WI38 (cell line): ENCODE results near the gene DNAH14.

ENCODE experiments used
- H3K4me3 ChIP-seq: 2 replicates; pipeline ENCODE4 v1.5.1; 2011; ENCODE audit warnings: low read depth, mild to moderate bottlenecking, control low read depth, low read length
- CTCF ChIP-seq: IDR thresholded peaks from 2 replicates; pipeline ENCODE4 v1.5.1; 2012; ENCODE audit warnings: low read depth, mild to moderate bottlenecking, control low read depth, low read length

Gene DNAH14

GRCh38 chr1:225242611-225243010 is 313.1 kb downstream of the DNAH14 start:
- TF ChIP-seq CTCF, result no peak
- H3K4me3 ChIP-seq, result no peak overlapping the region

GRCh38 chr1:225250432-225250831 is 321.0 kb downstream of the DNAH14 start:
- H3K4me3 ChIP-seq, result no peak overlapping the region
- no peak for TF ChIP-seq CTCF

- no peak for TF ChIP-seq CTCF
- no peak overlapping the region for H3K4me3 ChIP-seq
These were observed 323.7 kb downstream of the DNAH14 start for GRCh38 chr1:225253173-225253572.

- TF ChIP-seq CTCF, result no peak
- H3K4me3 ChIP-seq, result no peak overlapping the region
These were observed 324.3 kb downstream of the DNAH14 start for GRCh38 chr1:225253784-225254183.

GRCh38 chr1:225254676-225255075 is 325.2 kb downstream of the DNAH14 start:
- no peak overlapping the region for H3K4me3 ChIP-seq
- TF ChIP-seq CTCF, result no peak

GRCh38 chr1:225257081-225257480 is 327.6 kb downstream of the DNAH14 start:
- TF ChIP-seq CTCF, result no peak
- no peak overlapping the region for H3K4me3 ChIP-seq

GRCh38 chr1:225258811-225259210 is 329.3 kb downstream of the DNAH14 start:
- no peak overlapping the region for H3K4me3 ChIP-seq
- no peak for TF ChIP-seq CTCF
